Measurements from ENCODE around the gene TAF8. TPM values are rescaled to one million over a fixed set of nuclear protein-coding genes. Genes with fewer than 3 reads are reported as not detected.
A peak's percentile ranks its signal among the peaks of the same experiment; 100 is the strongest.

The TAF8 gene
- total RNA-seq, 1 donor from 2014 or later: 17.2 TPM

DNA sequence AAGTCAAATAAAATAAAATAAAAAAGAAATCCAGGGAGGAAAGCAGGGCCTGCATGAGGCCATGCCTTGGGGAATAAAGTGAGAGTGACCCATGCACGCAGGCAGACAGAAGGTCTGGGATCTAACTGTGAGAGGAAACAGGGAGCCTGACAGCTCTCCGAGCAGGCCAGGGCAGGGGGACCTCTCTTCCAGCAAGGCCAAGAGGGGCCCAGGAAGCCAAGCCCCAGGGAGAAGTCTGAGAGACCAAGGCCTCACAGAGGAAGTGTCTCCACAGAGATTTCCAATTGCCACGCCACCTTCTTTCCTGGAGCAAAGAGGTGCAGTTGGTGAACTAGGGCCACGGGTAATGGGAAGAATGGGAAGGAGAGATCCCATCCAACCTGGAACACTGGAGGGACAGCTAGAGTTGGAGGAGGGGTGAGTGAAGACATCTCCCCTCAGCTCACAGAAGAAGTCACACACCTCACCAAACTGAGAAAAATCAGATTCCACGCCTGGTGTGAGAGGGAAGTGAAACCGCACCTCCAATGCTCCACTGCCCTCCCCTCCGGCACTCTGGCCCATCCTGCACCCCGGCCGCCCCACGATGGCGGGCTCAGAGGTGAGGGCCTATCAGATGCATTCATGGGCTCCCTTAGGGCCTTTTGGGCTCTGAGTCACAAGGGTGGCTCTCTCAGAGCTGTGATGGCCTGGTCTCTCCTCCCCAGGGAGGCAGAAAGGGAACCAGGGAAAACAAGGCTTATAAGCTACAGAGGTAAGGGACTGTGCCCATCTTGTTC lies 25.1 kb upstream of the TAF8 start:
- H3K9me3 Mint-ChIP-seq (ENCODE audit: low read depth): no peaks in the 10 kb centered on the region
- H3K27me3 Mint-ChIP-seq (ENCODE audit: low read depth): no peaks in the 10 kb centered on the region
- peaks cover 6% of the 10 kb centered on the region for H3K36me3 Mint-ChIP-seq (ENCODE audit: low read depth)
- no peak overlapping the region for H3K4me3 Mint-ChIP-seq (ENCODE audit: unreplicated experiment)
- H3K4me1 Mint-ChIP-seq (ENCODE audit: low read depth): peaks cover 13% of the 10 kb centered on the region
- TF ChIP-seq, protein P1, sequence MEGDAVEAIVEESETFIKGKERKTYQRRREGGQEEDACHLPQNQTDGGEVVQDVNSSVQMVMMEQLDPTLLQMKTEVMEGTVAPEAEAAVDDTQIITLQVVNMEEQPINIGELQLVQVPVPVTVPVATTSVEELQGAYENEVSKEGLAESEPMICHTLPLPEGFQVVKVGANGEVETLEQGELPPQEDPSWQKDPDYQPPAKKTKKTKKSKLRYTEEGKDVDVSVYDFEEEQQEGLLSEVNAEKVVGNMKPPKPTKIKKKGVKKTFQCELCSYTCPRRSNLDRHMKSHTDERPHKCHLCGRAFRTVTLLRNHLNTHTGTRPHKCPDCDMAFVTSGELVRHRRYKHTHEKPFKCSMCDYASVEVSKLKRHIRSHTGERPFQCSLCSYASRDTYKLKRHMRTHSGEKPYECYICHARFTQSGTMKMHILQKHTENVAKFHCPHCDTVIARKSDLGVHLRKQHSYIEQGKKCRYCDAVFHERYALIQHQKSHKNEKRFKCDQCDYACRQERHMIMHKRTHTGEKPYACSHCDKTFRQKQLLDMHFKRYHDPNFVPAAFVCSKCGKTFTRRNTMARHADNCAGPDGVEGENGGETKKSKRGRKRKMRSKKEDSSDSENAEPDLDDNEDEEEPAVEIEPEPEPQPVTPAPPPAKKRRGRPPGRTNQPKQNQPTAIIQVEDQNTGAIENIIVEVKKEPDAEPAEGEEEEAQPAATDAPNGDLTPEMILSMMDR (IDR thresholded peaks at IDR 0.05): no peak
- H3K27ac Mint-ChIP-seq (ENCODE audit: unreplicated experiment): peak overlapping the region; percentile 41
- DNase-seq (ENCODE audit: low spot score): peak; percentile 58

DNA sequence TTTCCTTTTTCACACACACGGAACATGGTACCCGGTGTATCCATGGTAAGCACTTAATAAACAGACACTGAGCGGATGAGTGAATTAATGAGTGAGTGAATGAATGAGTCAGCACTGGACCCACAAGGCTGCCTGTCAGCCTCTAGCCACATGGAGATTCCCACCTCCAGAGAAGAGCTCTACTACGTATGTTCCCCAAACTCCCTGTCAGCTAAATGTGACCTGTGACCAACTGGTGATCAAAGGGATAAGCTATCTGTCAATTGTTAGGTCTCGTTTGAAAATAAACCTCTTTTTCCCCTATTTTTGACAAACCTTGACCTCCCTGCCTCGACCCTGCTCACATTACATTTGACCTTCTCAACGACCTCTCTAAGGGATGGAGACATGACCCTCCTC lies 24.5 kb upstream of the TAF8 start:
- no peak overlapping the region for H3K27ac Mint-ChIP-seq (ENCODE audit: unreplicated experiment)
- no peak for DNase-seq (ENCODE audit: low spot score)
- TF ChIP-seq, protein P1 (IDR thresholded peaks at IDR 0.05): no peak

DNA sequence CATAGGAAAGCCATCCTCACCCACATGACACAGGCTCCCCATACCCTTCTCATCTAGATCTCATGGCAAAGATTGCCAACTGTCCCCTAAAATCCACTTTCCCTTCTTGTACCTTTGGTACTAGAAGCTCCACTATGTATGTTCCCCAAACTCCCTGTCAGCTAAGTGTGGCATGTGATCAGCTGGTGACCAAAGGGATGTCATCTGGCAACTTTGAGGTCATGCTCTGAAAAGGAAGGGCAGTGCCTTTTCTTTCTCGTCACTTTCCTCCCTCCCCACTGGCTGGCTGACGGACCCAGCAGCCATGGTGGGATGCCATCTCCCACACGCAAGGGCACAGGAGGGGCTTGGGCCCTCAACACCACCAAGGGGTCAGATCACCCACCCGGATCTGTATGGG lies 23.8 kb upstream of the TAF8 start:
- no peak overlapping the region for H3K27ac Mint-ChIP-seq (ENCODE audit: unreplicated experiment)
- H3K27me3 Mint-ChIP-seq (ENCODE audit: low read depth): no peaks in the 10 kb centered on the region
- H3K4me1 Mint-ChIP-seq (ENCODE audit: low read depth): peaks cover 26% of the 10 kb centered on the region
- peak; percentile 44 for DNase-seq (ENCODE audit: low spot score)
- H3K9me3 Mint-ChIP-seq (ENCODE audit: low read depth): no peaks in the 10 kb centered on the region
- no peak overlapping the region for H3K4me3 Mint-ChIP-seq (ENCODE audit: unreplicated experiment)
- TF ChIP-seq, protein P1 (IDR thresholded peaks at IDR 0.05): no peak
- H3K36me3 Mint-ChIP-seq (ENCODE audit: low read depth): peaks cover 4% of the 10 kb centered on the region

More for the DNA sequence above, 24.5 kb upstream of the TAF8 start:
- peaks cover 19% of the 10 kb centered on the region for H3K4me1 Mint-ChIP-seq (ENCODE audit: low read depth)
- no peaks in the 10 kb centered on the region for H3K9me3 Mint-ChIP-seq (ENCODE audit: low read depth)
- peaks cover 6% of the 10 kb centered on the region for H3K36me3 Mint-ChIP-seq (ENCODE audit: low read depth)
- H3K27me3 Mint-ChIP-seq (ENCODE audit: low read depth): no peaks in the 10 kb centered on the region
- no peak overlapping the region for H3K4me3 Mint-ChIP-seq (ENCODE audit: unreplicated experiment)

DNA sequence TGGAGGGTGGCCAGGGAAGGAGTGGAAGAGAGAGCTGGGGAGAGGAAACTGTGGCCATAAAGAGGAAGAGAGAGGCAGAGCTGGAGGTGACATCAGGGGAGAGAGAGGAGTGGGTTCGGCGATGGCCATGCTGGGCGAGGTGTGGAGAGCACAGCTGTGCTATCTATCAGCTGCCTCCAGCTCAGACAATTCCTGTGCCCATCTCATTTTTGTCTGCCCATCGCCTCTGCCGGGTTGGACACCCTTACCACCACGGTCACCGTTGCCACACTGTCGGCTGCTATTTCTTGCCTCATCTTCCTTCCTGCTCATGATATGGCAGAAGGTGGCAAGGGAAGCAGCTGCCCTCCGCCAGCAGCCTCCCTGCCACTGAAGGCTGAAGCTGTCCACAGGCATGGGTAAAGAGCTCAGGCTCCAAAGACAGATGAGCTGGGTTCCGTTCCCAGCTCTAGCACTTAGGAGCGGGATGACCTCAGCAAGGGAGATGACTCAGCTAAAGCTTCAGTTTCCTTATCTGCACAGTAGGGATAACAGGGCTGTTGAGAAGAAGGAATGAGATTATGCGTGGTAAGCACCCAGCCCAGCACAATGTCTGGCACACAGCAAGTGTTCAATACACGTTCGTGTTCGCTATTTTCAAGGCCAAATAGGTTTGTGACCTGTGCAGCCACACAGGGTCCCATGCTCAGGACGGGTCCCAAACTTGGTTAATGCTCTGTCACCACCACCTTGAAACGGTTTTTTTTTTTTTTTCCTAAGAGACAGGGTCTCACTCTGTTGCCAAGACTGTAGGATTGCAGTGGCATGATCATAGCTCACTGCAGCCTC lies 21.9 kb upstream of the TAF8 start:
- TF ChIP-seq, protein P1 (IDR thresholded peaks at IDR 0.05): no peak
- H3K36me3 Mint-ChIP-seq (ENCODE audit: low read depth): peaks cover 4% of the 10 kb centered on the region
- no peak overlapping the region for H3K27ac Mint-ChIP-seq (ENCODE audit: unreplicated experiment)
- H3K4me3 Mint-ChIP-seq (ENCODE audit: unreplicated experiment): no peak overlapping the region
- DNase-seq (ENCODE audit: low spot score): peak; percentile 43
- no peaks in the 10 kb centered on the region for H3K27me3 Mint-ChIP-seq (ENCODE audit: low read depth)
- H3K4me1 Mint-ChIP-seq (ENCODE audit: low read depth): peaks cover 27% of the 10 kb centered on the region
- H3K9me3 Mint-ChIP-seq (ENCODE audit: low read depth): no peaks in the 10 kb centered on the region

DNA sequence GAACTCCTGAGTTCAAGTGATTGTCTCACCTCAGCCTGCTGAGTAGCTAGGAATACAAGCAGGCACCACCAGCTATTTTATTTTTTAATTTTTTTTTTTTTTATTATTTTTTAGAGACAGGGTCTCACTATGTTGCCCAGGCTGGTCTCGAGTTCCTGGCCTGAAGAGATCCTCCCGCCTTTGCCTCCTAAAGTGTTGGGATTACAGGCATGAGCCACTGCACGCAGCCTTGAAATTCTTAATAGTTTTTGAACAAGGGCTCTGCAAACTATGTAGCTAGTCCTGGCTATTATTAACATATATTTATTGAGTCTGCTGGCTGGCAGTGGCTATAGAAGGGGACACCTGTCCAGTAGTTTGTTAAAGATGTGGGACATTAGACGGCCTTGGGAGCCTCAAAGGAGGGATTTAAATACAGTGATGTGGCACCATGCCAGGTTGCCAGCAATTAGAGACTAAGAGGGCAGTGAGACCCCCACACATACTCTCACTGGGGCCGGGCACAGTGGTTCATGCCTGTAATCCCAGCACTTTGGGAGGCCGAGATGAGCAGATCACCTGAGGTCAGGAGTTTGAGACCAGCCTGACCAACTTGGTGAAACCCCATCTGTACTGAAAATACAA lies 21.1 kb upstream of the TAF8 start:
- Mint-ChIP-seq H3K27me3 (ENCODE audit: low read depth) (no peaks in the 10 kb centered on the region), H3K4me1 (ENCODE audit: low read depth) (peaks cover 27% of the 10 kb centered on the region), H3K27ac (ENCODE audit: unreplicated experiment) (no peak overlapping the region), H3K9me3 (ENCODE audit: low read depth) (no peaks in the 10 kb centered on the region), H3K4me3 (ENCODE audit: unreplicated experiment) (no peak overlapping the region), H3K36me3 (ENCODE audit: low read depth) (peaks cover 4% of the 10 kb centered on the region)
- peak; percentile 42 for DNase-seq (ENCODE audit: low spot score)
- TF ChIP-seq, protein P1 (IDR thresholded peaks at IDR 0.05): no peak
